HG02973 (cell line): ENCODE data around the gene CEACAM16.
"Not testable (repeated sequence)": the region's sequence is repeated elsewhere in the genome, so short reads cannot be mapped to it uniquely, and the experiment has no call there.

Experiments used
- ATAC-seq: cut with Tn5 transposase; IDR thresholded peaks from one replicate; pipeline ENCODE4 v1.9.1; 2021; ENCODE audit warnings: moderate library complexity; ENCODE audit not compliant: unreplicated experiment

Gene CEACAM16

DNA sequence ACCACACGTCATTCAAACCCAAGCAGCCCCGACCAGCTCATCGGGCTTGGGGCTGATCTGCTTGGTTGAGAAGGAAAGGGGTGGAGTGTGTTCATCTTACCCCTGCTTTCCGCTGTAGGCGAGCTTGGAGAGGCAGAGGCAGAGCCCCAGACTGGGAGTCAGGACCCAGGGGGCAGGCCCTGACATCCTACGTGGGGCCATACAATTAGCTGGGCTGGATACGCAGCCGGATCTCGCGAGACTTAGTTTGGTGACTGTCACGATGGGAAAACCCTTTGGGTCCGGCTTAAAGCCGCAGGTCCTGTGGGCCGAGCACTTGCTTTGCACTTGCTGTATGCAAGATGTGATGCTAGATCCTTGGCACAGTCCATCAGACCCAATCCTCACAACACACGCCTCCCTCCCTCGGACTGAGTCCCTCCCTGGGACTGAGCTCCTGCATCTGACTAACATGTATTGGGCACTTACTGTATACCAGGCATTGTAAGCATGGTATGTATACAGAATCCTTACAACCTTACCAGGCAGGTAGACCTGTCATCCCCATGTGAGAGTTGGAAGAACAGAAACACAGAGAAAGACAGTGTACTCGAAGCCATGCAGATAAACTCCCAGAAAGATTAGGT lies 3.7 kb downstream of the CEACAM16 start:
- no peak for ATAC-seq

DNA sequence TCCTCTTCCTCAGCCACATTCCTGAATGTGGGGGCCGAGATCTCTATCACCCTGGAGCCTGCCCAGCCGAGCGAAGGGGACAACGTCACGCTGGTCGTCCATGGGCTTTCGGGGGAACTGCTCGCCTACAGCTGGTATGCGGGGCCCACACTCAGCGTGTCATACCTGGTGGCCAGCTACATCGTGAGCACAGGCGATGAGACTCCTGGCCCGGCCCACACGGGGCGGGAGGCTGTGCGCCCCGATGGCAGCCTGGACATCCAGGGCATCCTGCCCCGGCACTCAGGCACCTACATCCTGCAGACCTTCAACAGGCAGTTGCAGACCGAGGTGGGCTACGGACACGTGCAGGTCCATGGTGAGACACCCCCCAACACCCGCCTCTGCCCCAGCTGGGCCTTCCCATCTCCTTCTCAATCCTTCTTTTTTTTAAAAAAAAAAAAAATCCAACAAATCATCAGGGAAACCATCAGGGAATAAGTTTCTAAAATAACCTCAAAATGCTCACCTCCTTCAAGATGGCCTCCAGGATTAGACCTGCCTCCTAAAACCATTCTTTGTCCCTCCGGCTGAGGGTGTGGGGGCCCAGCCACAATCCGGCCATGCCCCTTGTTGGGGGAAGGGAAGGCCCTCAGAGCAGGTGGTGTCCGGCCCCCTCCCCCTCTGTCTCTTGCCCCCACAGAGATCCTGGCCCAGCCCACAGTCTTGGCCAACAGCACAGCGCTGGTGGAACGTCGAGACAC lies 4.6 kb downstream of the CEACAM16 start:
- no peak for ATAC-seq

DNA sequence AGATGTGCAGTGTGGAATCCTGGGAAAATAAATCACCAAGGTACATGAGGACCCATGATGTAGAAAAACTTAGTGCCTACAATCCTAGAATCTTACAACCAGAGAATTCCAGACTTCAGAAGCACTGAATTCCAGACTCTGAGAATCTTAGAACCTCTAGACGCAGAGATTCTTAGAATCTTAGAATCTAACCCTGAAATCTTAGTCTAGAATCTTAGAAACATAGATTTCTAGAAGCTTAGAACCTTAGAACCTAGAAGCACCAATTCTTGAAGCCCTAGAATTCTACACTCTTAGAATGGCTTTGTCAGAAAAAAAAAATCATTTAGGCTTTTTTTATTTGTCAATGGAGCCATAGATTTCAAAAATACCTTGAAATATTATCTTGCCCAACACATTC lies 6.0 kb downstream of the CEACAM16 start:
- no peak for ATAC-seq

DNA sequence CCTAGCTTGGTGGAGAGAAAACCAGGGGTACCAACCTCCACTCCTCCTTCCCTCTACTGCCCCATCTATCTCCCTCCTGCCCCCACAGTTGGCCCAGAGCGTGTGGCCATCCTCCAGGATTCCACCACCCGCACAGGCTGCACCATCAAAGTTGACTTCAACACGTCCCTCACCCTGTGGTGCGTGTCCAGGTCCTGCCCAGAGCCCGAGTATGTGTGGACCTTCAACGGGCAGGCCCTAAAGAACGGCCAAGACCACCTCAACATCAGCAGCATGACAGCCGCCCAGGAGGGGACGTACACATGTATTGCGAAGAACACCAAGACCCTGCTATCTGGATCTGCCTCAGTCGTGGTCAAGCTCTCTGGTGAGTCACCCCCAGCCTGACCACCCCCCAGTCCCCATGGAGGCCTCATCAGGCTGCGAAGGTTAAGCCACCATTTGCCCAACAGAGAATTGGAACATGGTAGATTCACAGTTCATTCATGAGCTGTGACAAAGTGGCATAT lies 6.6 kb downstream of the CEACAM16 start:
- no peak for ATAC-seq

DNA sequence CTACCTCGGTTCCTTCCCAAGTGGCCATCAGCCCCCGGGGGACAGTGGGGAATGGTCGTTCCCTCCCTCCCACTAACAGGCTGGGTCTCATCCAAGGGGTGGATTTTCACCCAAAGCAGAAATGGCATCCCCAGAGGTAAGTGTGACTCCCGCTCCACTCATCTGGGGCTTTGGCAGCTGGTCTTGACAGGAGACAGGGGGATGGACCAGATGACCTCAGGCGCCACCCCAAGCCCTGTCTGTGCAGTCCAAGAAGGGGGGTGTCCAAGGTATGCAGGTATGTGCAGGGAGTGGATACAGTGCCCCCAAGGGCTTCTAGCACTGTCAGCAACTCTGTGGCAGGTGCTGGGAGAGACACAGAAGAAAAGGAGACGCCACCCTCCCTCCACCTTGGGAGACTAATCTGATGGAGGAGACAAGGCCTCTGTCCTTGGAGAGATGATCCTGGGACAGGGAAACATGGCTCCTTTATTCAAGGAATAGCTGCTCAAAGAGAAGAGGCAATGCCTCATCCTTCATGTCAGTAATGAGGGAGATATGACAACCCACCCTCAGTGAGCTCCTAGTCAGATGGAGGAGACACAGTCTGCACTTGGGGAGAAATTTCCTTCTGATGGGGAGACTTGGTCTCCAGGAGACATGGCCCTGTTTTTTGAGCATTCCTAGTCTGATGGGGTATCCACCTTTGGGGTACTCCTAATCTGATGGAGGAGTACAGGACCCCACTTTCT lies 7.7 kb downstream of the CEACAM16 start:
- ATAC-seq, result no peak

DNA sequence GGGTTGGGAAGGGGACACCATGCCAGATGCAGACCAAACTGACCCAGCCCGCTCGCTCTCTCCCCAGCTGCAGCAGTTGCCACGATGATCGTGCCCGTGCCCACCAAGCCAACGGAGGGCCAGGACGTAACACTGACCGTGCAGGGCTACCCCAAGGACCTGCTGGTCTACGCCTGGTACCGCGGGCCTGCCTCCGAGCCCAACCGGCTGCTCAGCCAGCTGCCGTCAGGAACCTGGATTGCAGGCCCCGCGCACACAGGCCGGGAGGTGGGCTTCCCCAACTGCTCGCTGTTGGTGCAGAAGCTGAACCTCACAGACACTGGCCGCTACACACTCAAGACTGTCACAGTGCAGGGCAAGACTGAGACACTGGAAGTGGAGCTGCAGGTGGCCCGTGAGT lies 8.8 kb downstream of the CEACAM16 start:
- no peak for ATAC-seq

DNA sequence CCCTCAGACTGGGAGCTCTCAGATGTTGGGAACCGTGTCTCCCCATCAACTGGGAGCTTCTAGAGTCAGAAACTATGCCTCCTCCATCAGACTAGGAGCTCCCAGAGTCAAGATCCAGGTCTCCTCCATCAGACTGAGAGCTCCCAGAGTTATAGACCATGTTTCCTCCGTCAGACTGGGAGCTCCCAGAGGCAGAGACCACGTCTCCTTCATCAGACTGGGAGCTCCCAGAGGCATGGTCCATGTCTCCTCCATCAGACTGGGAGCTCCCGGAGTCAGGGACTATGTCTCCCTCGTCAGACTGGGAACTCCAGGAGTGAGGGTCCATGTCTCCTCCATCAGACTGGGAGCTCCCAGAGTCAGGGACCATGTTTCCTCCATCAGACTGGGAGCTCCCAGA lies 10.0 kb downstream of the CEACAM16 start:
- ATAC-seq, result no peak

DNA sequence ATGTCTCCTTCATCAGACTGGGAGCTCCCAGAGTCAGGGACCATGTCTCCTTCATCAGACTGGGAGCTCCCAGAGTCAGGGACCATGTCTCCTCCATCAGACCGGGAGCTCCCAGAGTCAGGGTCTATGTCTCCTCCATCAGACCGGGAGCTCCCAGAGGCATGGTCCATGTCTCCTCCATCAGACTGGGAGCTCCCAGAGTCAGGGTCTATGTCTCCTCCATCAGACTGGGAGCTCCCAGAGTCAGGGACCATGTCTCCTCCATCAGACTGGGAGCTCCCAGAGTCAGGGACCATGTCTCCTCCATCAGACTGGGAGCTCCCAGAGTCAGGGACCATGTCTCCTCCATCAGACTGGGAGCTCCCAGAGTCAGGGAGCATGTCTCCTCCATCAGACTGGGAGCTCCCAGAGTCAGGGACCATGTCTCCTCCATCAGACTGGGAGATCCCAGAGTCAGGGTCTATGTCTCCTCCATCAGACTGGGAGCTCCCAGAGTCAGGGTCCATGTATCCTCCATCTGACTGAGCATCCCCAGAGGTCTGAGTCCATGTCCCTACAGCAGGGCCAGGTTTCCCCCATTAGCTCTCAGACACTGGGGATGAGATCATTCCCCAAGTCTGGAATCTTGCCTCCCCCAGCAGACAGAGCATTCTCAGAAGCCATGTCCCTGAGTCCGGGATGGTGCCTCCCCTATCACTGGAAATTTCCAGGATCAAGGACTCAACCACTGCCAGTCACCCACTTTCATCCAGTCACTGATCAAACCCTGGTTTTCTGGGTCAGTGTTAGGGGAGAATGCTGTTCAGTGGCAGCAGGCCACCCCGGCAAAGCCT lies 10.7 kb downstream of the CEACAM16 start:
- not testable (repeated sequence) for ATAC-seq

DNA sequence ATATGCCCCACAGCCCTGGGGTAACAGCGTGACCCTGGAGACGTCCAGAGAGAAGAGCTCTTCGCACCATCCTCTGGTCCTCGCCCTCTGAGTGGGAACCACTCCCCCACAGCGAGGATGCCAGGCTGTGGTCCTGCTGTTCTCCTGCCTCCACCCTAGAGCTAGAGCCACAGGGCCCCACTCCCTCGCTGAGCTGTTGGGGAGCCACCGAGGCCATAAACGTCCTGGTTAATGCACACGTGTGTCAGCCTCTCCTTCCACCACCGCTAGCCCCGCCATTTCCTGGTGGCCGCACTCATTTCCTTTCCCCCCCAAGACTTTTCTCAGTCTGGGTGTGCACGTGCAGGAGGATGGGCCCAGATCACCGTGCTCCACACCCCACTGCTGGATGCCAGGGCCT lies 11.5 kb downstream of the CEACAM16 start:
- no peak for ATAC-seq

DNA sequence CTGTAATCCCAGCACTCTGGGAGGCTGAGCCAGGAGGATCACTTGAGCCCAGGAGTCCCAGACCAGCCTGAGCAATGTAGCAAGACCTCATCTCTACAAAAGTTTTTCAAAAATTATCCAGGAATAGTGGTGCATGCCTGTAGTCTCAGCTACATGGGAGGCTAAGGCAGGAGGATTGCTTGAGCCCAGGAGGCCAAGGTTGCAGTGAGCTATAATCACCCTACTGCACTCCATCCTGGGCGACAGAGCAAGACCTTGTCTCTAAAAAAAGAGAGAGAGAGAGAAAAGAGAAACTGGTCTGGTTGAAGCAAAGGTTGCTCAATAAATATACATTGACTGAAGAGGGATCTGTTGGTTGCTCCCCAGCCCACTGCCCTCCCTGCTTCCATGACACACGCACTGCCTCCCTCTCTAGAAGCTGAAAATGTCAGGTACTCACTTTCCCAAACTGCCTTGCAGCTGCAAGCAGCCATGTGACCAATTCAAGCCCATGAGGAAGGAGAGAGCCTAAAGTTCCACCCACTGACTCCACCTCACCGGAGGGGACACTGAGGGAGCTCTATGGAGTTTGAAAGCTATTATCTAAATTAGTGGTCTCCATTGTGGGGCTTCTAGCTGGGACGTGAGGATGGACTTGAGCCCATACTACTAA lies 14.0 kb downstream of the CEACAM16 start:
- ATAC-seq, result no peak

DNA sequence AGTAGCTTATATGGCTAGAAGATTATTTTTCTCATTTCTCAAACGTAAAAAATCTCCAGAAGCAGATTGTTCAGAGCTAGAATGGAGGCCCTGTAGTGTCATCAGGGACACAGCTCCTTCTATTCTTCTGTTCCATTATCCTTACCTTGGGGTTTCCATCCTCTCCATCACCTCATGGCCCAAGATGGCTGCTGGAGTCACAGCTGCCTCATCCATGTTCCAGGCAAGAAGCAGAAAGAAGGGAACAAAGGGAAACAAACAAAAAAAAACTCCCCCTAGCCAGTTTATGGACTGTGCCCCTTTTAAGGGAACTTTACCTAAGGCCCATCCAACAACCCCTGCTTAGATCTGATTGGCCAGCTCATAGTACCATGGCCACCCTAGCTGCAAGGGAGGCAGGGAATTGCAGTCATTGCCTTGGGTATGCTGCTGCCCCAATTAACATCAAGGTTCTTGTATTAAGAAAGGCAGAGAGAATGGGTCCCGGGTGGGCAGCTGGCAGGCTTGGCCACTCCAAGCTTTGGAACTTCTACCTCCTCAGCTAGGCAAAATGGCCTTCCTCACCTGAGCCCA lies 15.7 kb downstream of the CEACAM16 start:
- no peak for ATAC-seq

DNA sequence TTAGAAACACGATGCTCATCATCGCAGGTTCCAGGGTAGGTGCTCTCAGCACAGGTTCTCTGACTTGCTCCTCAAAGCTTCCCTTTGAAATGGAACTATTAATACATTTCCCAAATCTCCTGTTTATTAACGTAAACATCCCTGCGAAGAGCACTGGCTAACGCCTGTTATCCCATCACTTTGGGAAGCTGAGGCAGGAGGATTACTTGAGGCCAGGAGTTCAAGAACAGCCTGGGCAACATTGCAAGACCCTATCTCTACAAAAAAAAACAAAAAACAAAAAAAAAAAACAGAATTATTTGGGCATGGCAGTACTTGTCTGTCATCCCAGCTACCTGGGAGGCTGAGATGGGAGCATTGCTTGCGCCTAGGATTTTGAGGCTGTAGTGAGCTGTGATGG lies 18.7 kb downstream of the CEACAM16 start:
- no peak for ATAC-seq

DNA sequence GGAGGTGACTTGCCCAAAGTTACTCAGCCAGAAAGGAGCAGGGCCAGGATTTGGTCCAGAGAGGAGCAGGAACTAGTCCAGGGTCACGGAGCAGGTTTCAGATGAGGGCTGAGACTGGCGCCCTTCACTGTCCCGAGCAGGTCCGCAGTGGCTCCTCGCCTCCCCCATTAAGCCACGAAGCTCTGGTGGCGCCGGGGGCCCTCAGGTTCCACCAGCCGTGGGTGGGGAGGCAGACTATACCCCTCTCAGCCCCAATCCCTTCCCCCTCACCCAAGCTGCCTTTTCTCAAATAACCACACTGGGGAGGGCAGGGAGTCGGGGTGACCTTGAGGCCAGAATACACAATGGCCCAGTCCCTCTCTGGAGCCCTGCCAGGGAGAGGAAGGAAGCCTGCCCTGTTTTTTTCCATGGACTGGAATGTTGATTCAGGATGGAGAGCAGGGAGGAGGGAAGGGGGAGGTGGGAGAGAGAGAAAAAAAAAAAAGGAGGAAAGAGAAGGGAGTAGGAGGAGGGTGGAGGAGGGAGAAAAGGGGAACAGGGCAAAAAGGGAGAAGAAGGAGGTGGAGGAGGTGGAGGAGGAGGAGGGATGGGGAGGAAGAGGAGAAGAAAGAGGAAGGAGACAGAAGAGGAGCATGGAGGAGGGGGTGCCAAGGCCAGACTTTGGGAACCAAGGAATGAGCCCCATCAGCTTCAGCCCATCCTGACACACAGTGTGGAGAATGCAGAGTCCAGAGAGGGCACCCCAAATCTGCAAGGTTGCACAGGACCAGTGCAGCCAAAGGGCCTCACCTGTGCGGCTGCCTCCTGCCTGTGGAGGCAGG lies 19.7 kb downstream of the CEACAM16 start:
- ATAC-seq, result no peak

DNA sequence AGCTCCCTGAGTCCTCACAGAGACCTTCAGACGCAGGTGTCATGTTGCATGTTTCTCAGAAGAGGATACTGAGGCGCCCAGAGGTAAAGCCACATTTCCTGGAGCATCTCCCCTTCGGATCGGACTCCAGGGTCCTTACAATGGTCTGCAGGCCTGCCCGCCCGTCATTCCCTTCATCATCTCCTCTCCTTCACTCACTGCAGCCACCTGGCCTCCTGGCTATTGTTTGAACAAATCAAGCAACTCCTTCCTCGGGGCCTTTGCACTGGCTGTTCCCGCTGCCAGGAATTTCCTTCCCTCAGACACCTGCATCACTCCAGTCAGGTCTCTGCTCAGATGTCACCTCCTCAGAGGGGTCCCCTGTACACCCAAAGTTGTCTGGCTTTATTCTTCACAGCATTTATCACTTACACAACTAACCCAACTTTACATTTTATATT lies 20.3 kb downstream of the CEACAM16 start:
- ATAC-seq, result no peak

DNA sequence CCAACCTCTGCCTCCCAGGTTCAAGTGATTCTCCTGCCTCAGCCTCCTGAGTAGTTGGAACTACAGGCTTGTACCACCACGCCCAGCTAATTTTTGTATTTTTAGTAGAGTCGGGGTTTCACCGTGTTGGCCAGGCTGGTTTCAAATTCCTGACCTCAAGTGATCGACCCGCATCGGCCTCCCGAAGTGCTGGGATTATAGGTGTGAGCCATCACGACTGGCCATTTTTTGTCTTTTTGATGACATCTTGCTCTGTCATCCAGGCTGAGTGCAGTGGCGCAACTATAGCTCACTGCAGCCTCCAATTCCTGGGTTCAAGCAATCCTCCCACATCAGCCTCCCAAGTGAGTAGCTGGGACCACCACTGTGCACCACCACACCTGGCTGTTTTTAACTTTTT lies 21.4 kb downstream of the CEACAM16 start:
- not testable (repeated sequence) for ATAC-seq

DNA sequence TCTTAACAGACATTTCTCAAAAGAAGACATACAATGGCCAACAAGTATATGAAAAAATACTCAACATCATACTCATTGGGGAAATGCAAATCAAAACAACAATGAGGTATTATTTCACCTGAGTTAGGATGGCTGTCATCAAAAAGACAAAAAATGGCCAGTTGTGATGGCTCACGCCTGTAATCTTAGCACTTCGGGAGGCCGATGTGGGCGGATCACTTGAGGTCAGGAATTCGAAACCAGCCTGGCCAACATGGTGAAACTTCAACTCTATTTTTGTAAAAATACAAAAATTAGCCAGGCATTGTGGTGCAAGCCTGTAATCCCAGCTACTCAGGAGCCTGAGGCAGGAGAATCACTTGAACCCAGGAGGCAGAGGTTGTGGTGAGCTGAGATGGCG lies 22.0 kb downstream of the CEACAM16 start:
- ATAC-seq, result no peak

DNA sequence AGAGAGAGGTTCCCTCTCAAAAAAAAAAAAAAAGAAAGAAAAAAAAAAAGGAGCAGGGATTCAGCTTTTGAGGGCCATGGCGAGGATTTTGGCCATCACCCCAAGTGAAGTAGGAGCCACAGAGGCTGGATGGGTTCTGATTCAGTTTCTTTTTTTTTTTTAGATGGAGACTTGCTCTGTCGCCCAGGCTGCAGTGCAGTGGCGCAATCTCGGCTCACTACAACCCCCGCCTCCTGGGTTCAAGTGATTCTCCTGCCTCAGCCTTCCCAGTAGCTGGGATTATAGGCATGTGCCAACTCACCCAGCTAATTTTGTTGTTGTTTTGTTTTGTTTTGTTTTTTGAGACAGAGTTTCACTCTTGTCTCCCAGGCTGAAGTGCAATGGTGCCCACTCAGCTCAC lies 22.4 kb downstream of the CEACAM16 start:
- ATAC-seq, result not testable (repeated sequence)

DNA sequence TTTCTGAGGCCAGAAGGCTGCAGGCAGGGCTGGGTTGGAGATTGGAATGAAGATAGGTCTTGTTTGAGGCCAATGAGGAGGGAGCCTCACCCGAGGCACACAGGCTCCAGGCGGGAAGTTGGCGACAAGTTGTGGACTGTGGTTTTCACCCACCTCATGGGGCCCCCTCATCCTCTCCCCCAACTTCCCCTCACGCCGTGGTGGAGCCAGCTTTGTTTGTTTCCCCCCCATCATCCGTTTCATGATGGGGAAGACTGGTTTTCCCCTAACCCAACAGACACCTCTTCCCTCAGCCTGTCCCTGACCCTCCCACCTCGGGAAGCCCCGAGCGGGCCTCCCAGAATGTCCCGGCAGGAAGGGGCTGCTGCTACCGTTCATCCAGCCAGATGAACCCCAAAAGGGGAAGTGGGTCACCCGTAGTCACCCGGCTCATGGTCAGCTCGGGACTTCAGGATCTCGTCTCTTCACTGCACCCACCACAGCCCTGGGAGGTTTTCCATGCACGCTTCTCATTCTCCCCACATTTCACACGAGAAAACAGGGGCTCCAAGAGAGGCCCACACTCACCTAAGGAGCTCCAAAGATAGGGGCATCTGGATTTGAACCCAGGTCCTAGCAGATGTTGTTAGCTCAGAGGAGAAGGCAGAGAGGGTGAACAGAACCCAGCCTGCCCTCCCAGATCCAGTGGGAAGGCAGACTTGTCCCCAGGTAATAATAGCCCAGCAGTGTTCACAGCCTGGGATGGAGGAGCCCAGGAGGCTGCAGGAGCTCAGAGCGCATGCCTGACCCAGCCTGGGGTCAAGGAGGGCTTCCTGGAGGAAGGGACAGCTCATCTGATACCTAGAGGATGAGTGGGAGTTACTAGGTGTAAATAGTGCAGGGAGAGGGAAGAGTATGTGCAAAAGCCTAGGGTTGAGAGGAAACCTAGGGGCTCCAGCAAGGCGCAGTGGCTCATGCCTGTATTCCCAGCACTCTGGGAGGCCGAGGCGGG lies 23.5 kb downstream of the CEACAM16 start:
- no peak for ATAC-seq
